H1 (cell line): ENCODE data around the gene PRR29. TPM values are rescaled to one million over a fixed set of nuclear protein-coding genes. Genes with fewer than 3 reads are reported as not detected.

Experiments used
- BACH1 ChIP-seq: IDR thresholded peaks from 2 replicates; pipeline ENCODE4 v1.6.1; 2012; ENCODE audit warnings: low read length, improper control_type of control experiment
- EGR1 ChIP-seq: IDR thresholded peaks from 2 replicates; pipeline ENCODE4 v1.6.1; 2011; ENCODE audit warnings: low read depth, low read length, borderline replicate concordance
- RFX5 ChIP-seq: IDR thresholded peaks from 2 replicates; pipeline ENCODE4 v1.6.1; 2011; ENCODE audit warnings: low read depth, low read length, improper control_type of control experiment, borderline replicate concordance
- RNF2 ChIP-seq: fragments of 200-900, 300-1000 bp; sonication (generic); IDR thresholded peaks from 2 replicates; pipeline ENCODE4 v1.7.1; 2016; ENCODE audit warnings: borderline replicate concordance, low read depth, mild to moderate bottlenecking, antibody characterized with exemption, low read length; ENCODE audit not compliant: poor library complexity, severe bottlenecking; ENCODE audit errors: missing control alignments
- SIRT6 ChIP-seq: IDR thresholded peaks from one replicate; pipeline ENCODE4 v1.7.1; 2012; ENCODE audit warnings: low read length, inconsistent platforms
- SUZ12 ChIP-seq: fragments of 200-600 bp; sonication (generic); IDR thresholded peaks from 2 replicates; pipeline ENCODE4 v1.6.1; 2012; ENCODE audit warnings: mild to moderate bottlenecking, inconsistent platforms, low read length, moderate library complexity, mixed read lengths
- TBP ChIP-seq: IDR thresholded peaks from 2 replicates; pipeline ENCODE4 v1.6.1; 2011; ENCODE audit warnings: low read depth, low read length, improper control_type of control experiment
- polyA plus RNA-seq, 7 experiments: library from polyadenylated mRNA; depleted of rRNA in 3 of 7; stranded (reverse) in 5 of 7; unstranded in 2 of 7; fragments of >200 nt in 5 of 7; fragments of 200-250 nt in 2 of 7; gene quantifications; 1 replicate in 5 of 7; 2 replicates in 1 of 7; 4 replicates in 1 of 7; pipeline versions ENCODE4 v1.2.1 to v1.2.3, GENCODE V29; 2011 to 2013; ENCODE audit warnings: missing spikeins in 2 of 7, mixed read lengths in 2 of 7
- total RNA-seq: library from RNA; stranded (reverse); fragmentation: NEBNext Ultra II Directional; extraction: Animal tissue kit (Norgen Biotek cat#: 25700); gene quantifications from 2 replicates; pipeline ENCODE4 v1.2.1, GENCODE V29; 2021

Gene PRR29
- total and polyA plus RNA-seq, 2 of the 8 experiments (the other 6 are each of a cell fraction or from before 2014, with no cell fraction given), result 0.67 to 0.83 TPM

DNA sequence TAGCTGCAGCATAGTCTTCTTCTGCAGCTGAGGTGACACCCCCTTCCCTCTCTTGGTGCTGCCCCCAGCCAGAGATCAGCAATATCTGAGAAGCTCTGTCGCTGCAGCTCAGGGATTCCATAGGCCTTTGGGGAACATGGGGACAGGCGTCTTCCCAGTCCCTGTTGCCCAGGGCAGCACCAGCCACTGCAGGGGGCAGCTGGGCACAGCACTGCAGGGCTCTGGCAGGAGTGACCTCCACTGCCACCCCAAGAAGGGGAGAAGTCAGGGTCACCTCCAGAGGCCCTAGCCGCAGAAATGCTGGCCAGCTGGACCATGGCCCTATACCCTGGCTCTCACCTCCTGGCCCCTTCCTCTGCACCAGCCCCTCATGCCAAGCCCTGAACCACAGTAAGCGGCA is 42.4 kb upstream of the PRR29 start (continued):
- no peak for TF ChIP-seq EGR1
- TF ChIP-seq RFX5, result no peak
- TF ChIP-seq SUZ12, result no peak
- TF ChIP-seq BACH1, result no peak
- no peak for TF ChIP-seq TBP
- TF ChIP-seq RNF2, result no peak
- TF ChIP-seq SIRT6, result no peak
- TF ChIP-seq, all 59 proteins: peak for 0
